H1 (cell line): ENCODE measurements around the gene CHD5. TPM values are rescaled to one million over a fixed set of nuclear protein-coding genes. Genes with fewer than 3 reads are reported as not detected.
"Not testable (repeated sequence)": the region's sequence is repeated elsewhere in the genome, so short reads cannot be mapped to it uniquely, and the experiment has no call there.

Source experiments
- CTCF ChIA-PET: fragments of 300-600 bp; sonication (Branson Sonifier 250); formaldehyde crosslinking; loops from one replicate; lab custom pipeline; 2021; ENCODE audit not compliant: partially characterized antibody; lab: Charles Lee
- POLR2A ChIA-PET: fragments of 300-600 bp; sonication (Branson Sonifier 250); formaldehyde crosslinking; loops from one replicate; lab custom pipeline; 2021; ENCODE audit warnings: inconsistent platforms; ENCODE audit not compliant: partially characterized antibody; lab: Charles Lee
- DNase-seq, 2 experiments: peaks; one replicate each; pipeline versions ENCODE4 v3.0.0 to v3.0.0-alpha.2; 2010 to 2022; ENCODE audit warnings: low spot score in 2 of 2, low read depth in 1 of 2, mixed read lengths in 1 of 2
- FAIRE-seq: peaks from 2 replicates; lab custom pipeline; 2011; peaks lifted over from hg19 to GRCh38; lab: Jason Lieb, UNC
- H2AFZ ChIP-seq: 2 replicates; pipeline ENCODE4 v1.8.1; 2012; ENCODE audit warnings: low read length, inconsistent platforms
- H2AK5ac ChIP-seq: 2 replicates; pipeline ENCODE4 v1.6.1; 2013; ENCODE audit warnings: low read depth, low read length
- H2BK120ac ChIP-seq: replicated peaks from 2 replicates; pipeline ENCODE3; 2013; ENCODE audit warnings: low read depth, low read length, inconsistent platforms
- H2BK12ac ChIP-seq: 2 replicates; pipeline ENCODE4 v1.6.1; 2013; ENCODE audit warnings: low read depth, low read length
- H2BK15ac ChIP-seq: 2 replicates; pipeline ENCODE4 v1.6.1; 2013; ENCODE audit warnings: low read length
- H2BK20ac ChIP-seq: 2 replicates; pipeline ENCODE4 v1.6.1; 2013; ENCODE audit warnings: low read length
- H2BK5ac ChIP-seq: 2 replicates; pipeline ENCODE4 v1.6.1; 2013; ENCODE audit warnings: low read depth, low read length
- H3K14ac ChIP-seq: 2 replicates; pipeline ENCODE4 v1.6.1; 2013; ENCODE audit warnings: inconsistent platforms; ENCODE audit not compliant: insufficient read length
- H3K18ac ChIP-seq: 2 replicates; pipeline ENCODE4 v1.6.1; 2013; ENCODE audit warnings: low read length; ENCODE audit errors: extremely low read depth
- H3K23ac ChIP-seq: 2 replicates; pipeline ENCODE4 v1.6.1; 2013; ENCODE audit warnings: inconsistent platforms; ENCODE audit not compliant: insufficient read length
- H3K23me2 ChIP-seq: 2 replicates; pipeline ENCODE4 v1.6.1; 2013; ENCODE audit warnings: low read depth, low read length
- H3K27ac ChIP-seq: 2 replicates; pipeline ENCODE4 v1.6.1; 2011; ENCODE audit warnings: low read depth, low read length, inconsistent platforms
- H3K27me3 ChIP-seq, 4 experiments: replicated peaks in 1 of 4; 1 replicate in 1 of 4; 2 replicates in 3 of 4; pipeline versions ENCODE4 v1.6.1 to v1.8.1; 2011 to 2013; ENCODE audit warnings: low read length in 3 of 4, mild to moderate bottlenecking in 3 of 4, inconsistent platforms in 2 of 4, mixed read lengths in 2 of 4, moderate library complexity in 1 of 4; ENCODE audit not compliant: control insufficient read depth in 3 of 4, insufficient read depth in 3 of 4; ENCODE audit errors: extremely low read depth in 1 of 4
- H3K36me3 ChIP-seq, 4 experiments: 2 replicates each; pipeline versions ENCODE4 v1.6.1 to v1.8.1; 2011 to 2013; ENCODE audit warnings: mild to moderate bottlenecking in 4 of 4, low read length in 3 of 4, moderate library complexity in 2 of 4, control low read depth in 1 of 4, inconsistent platforms in 1 of 4; ENCODE audit not compliant: insufficient read depth in 4 of 4, control insufficient read depth in 2 of 4
- H3K4ac ChIP-seq: replicated peaks from 2 replicates; pipeline ENCODE3; 2013; ENCODE audit warnings: low read length, low read depth, mixed read lengths, inconsistent platforms; ENCODE audit not compliant: insufficient read length
- H3K4me1 ChIP-seq, 4 experiments: replicated peaks in 1 of 4; 1 replicate in 1 of 4; 2 replicates in 3 of 4; pipeline versions ENCODE4 v1.6.1 to v1.8.1; 2011 to 2013; ENCODE audit warnings: low read length in 3 of 4, inconsistent platforms in 2 of 4, mixed read lengths in 1 of 4; ENCODE audit not compliant: insufficient read depth in 4 of 4, control insufficient read depth in 3 of 4
- H3K4me2 ChIP-seq, 2 experiments: 2 replicates each; pipeline versions ENCODE4 v1.6.1 to v1.8.1; 2011 to 2013; ENCODE audit warnings: low read depth in 2 of 2, low read length in 2 of 2, control low read depth in 1 of 2, inconsistent platforms in 1 of 2, mild to moderate bottlenecking in 1 of 2; ENCODE audit not compliant: insufficient read depth in 1 of 2
- H3K4me3 ChIP-seq, 4 experiments: fragments of 200-600, 300-600 bp in 1 of 4; sonication (generic), shearing (Covaris generic), sonication (Bioruptor Twin) in 1 of 4; 2 replicates each; pipeline versions ENCODE4 v1.5.1 to v1.8.1; 2011 to 2016; ENCODE audit warnings: low read length in 4 of 4, low read depth in 3 of 4, control low read depth in 2 of 4, inconsistent platforms in 2 of 4, mild to moderate bottlenecking in 2 of 4, mixed read lengths in 1 of 4, moderate library complexity in 1 of 4; ENCODE audit not compliant: insufficient read depth in 2 of 4; ENCODE audit errors: extremely low read depth in 1 of 4
- H3K56ac ChIP-seq: replicated peaks from 2 replicates; pipeline ENCODE3; 2013; ENCODE audit warnings: low read depth, mild to moderate bottlenecking, mixed read lengths, low read length, inconsistent platforms; ENCODE audit not compliant: insufficient read length
- H3K79me1 ChIP-seq: 2 replicates; pipeline ENCODE4 v1.6.1; 2013; ENCODE audit warnings: low read depth, low read length, control low read depth
- H3K79me2 ChIP-seq, 2 experiments: 2 replicates each; pipeline versions ENCODE4 v1.6.1 to v1.8.1; 2012 to 2013; ENCODE audit warnings: low read length in 2 of 2, mild to moderate bottlenecking in 2 of 2, inconsistent platforms in 1 of 2; ENCODE audit not compliant: insufficient read depth in 2 of 2, control insufficient read depth in 1 of 2
- H3K9ac ChIP-seq, 4 experiments: replicated peaks in 1 of 4; 1 replicate in 1 of 4; 2 replicates in 3 of 4; pipeline versions ENCODE4 v1.6.1 to v1.8.1; 2011 to 2013; ENCODE audit warnings: low read depth in 3 of 4, low read length in 3 of 4, control low read depth in 2 of 4, mild to moderate bottlenecking in 2 of 4, moderate library complexity in 2 of 4, inconsistent platforms in 1 of 4; ENCODE audit errors: extremely low read depth in 1 of 4
- H3K9me3 ChIP-seq, 2 experiments: 2 replicates each; pipeline versions ENCODE4 v1.6.1 to v1.8.1; 2012 to 2013; ENCODE audit warnings: mild to moderate bottlenecking in 2 of 2, moderate library complexity in 2 of 2, control low read depth in 1 of 2, inconsistent platforms in 1 of 2, low read depth in 1 of 2, low read length in 1 of 2, mixed read lengths in 1 of 2; ENCODE audit not compliant: insufficient read depth in 2 of 2
- H4K20me1 ChIP-seq, 2 experiments: replicated peaks in 1 of 2; 2 replicates each; pipeline versions ENCODE3 to v1.8.1; 2011 to 2013; ENCODE audit warnings: inconsistent platforms in 2 of 2, low read length in 2 of 2, mild to moderate bottlenecking in 1 of 2; ENCODE audit not compliant: insufficient read depth in 2 of 2, control insufficient read depth in 1 of 2
- H4K5ac ChIP-seq: 2 replicates; pipeline ENCODE4 v1.6.1; 2013; ENCODE audit warnings: low read length, low read depth, mixed read lengths, inconsistent platforms; ENCODE audit not compliant: insufficient read length
- H4K8ac ChIP-seq: 2 replicates; pipeline ENCODE4 v1.8.0; 2013; ENCODE audit warnings: mild to moderate bottlenecking, moderate library complexity, low read length, inconsistent platforms; ENCODE audit not compliant: insufficient read depth; ENCODE audit errors: extremely low read depth
- H4K91ac ChIP-seq: replicated peaks from 2 replicates; pipeline ENCODE3; 2013; ENCODE audit warnings: low read length, mixed read lengths, inconsistent platforms; ENCODE audit not compliant: insufficient read length
- BCL11A ChIP-seq, 2 experiments: IDR thresholded peaks; one replicate each; pipeline ENCODE4 v1.6.1; 2011; ENCODE audit warnings: low read depth in 2 of 2, low read length in 2 of 2, mild to moderate bottlenecking in 2 of 2
- RAD21 ChIP-seq, 2 experiments: IDR thresholded peaks in 1 of 2; conservative IDR thresholded peaks in 1 of 2; 2 replicates each; pipeline ENCODE4 v1.6.1; 2011; ENCODE audit warnings: low read depth in 2 of 2, low read length in 2 of 2, improper control_type of control experiment in 1 of 2, inconsistent platforms in 1 of 2, mild to moderate bottlenecking in 1 of 2, moderate library complexity in 1 of 2
- RNF2 ChIP-seq: fragments of 200-900, 300-1000 bp; sonication (generic); IDR thresholded peaks from 2 replicates; pipeline ENCODE4 v1.7.1; 2016; ENCODE audit warnings: borderline replicate concordance, low read depth, mild to moderate bottlenecking, antibody characterized with exemption, low read length; ENCODE audit not compliant: poor library complexity, severe bottlenecking; ENCODE audit errors: missing control alignments
- SIN3A ChIP-seq, 2 experiments: IDR thresholded peaks in 1 of 2; conservative IDR thresholded peaks in 1 of 2; 2 replicates each; pipeline ENCODE4 v1.6.1; 2011 to 2012; ENCODE audit warnings: low read length in 2 of 2, improper control_type of control experiment in 1 of 2, low read depth in 1 of 2, mild to moderate bottlenecking in 1 of 2
- SP1 ChIP-seq: IDR thresholded peaks from 2 replicates; pipeline ENCODE4 v1.6.1; 2011; ENCODE audit warnings: low read depth, low read length
- TAF1 ChIP-seq: IDR thresholded peaks from 2 replicates; pipeline ENCODE4 v1.6.1; 2011; ENCODE audit warnings: mild to moderate bottlenecking, low read depth, low read length
- YY1 ChIP-seq: IDR thresholded peaks from 2 replicates; pipeline ENCODE4 v1.6.1; 2011; ENCODE audit warnings: low read depth, mild to moderate bottlenecking, low read length
- WGBS, 2 experiments: shearing (Covaris generic) in 1 of 2; methylation state at CpG; one replicate each; pipeline versions ENCODE4 v1.1.6 to v1.1.7; 2013 to 2015; ENCODE audit warnings: low lambda C conversion rate in 2 of 2, mixed read lengths in 2 of 2, inconsistent platforms in 1 of 2, low coverage in 1 of 2, missing lambda C conversion rate in 1 of 2; ENCODE audit not compliant: insufficient replicate concordance in 2 of 2, insufficient coverage in 1 of 2, insufficient read length in 1 of 2; ENCODE audit errors: extremely low coverage in 1 of 2, missing lambda C conversion rate in 1 of 2; 5-methylcytosine and 5-hydroxymethylcytosine counted together
- polyA plus RNA-seq, 7 experiments: library from polyadenylated mRNA; depleted of rRNA in 3 of 7; stranded (reverse) in 5 of 7; unstranded in 2 of 7; fragments of >200 nt in 5 of 7; fragments of 200-250 nt in 2 of 7; gene quantifications; 1 replicate in 5 of 7; 2 replicates in 1 of 7; 4 replicates in 1 of 7; pipeline versions ENCODE4 v1.2.1 to v1.2.3, GENCODE V29; 2011 to 2013; ENCODE audit warnings: missing spikeins in 2 of 7, mixed read lengths in 2 of 7
- total RNA-seq: library from RNA; stranded (reverse); fragmentation: NEBNext Ultra II Directional; extraction: Animal tissue kit (Norgen Biotek cat#: 25700); gene quantifications from 2 replicates; pipeline ENCODE4 v1.2.1, GENCODE V29; 2021
- TF ChIP-seq, protein P1 (sequence below), 3 experiments: IDR thresholded peaks; 1 replicate in 2 of 3; 2 replicates in 1 of 3; pipeline versions ENCODE4 v1.5.1 to v1.6.1; 2011; ENCODE audit warnings: low read length in 3 of 3, mild to moderate bottlenecking in 3 of 3, inconsistent platforms in 2 of 3, low read depth in 1 of 3, moderate library complexity in 1 of 3; ENCODE audit not compliant: insufficient read depth in 1 of 3; ENCODE audit errors: control extremely low read depth in 1 of 3
- TF ChIP-seq, protein P2 (sequence below): IDR thresholded peaks from 2 replicates; pipeline ENCODE4 v1.6.1; 2012; ENCODE audit warnings: inconsistent platforms

The CHD5 gene
- total and polyA plus RNA-seq, 2 of the 8 experiments (the other 6 are each of a cell fraction or from before 2014, with no cell fraction given) = 0.42 to 1.8 TPM

GRCh38 chr1:6077506-6077905 is 102.6 kb downstream of the CHD5 start (continued):
- TF ChIP-seq, protein P1, sequence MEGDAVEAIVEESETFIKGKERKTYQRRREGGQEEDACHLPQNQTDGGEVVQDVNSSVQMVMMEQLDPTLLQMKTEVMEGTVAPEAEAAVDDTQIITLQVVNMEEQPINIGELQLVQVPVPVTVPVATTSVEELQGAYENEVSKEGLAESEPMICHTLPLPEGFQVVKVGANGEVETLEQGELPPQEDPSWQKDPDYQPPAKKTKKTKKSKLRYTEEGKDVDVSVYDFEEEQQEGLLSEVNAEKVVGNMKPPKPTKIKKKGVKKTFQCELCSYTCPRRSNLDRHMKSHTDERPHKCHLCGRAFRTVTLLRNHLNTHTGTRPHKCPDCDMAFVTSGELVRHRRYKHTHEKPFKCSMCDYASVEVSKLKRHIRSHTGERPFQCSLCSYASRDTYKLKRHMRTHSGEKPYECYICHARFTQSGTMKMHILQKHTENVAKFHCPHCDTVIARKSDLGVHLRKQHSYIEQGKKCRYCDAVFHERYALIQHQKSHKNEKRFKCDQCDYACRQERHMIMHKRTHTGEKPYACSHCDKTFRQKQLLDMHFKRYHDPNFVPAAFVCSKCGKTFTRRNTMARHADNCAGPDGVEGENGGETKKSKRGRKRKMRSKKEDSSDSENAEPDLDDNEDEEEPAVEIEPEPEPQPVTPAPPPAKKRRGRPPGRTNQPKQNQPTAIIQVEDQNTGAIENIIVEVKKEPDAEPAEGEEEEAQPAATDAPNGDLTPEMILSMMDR (IDR thresholded peaks at IDR 0.05; ENCODE audit: control extremely low read depth in 1 of 3, insufficient read depth in 1 of 3, low read depth in 1 of 3, low read length in 3 of 3) = no peak
- TF ChIP-seq RAD21 (IDR thresholded peaks at IDR 0.05 in 1 of 2, conservative IDR thresholded peaks at IDR 0.05 in 1 of 2; ENCODE audit: low read depth in 2 of 2, low read length in 2 of 2) (no peak), TAF1 (no peak), RNF2 (no peak), BCL11A (IDR thresholded peaks at IDR 0.05; ENCODE audit: low read depth in 2 of 2, low read length in 2 of 2) (no peak), SP1 (no peak), SIN3A (conservative IDR thresholded peaks at IDR 0.05 in 1 of 2, IDR thresholded peaks at IDR 0.05 in 1 of 2; ENCODE audit: low read depth in 1 of 2, low read length in 2 of 2) (no peak), YY1 (no peak)
- TF ChIP-seq, protein P2, sequence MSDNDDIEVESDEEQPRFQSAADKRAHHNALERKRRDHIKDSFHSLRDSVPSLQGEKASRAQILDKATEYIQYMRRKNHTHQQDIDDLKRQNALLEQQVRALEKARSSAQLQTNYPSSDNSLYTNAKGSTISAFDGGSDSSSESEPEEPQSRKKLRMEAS = no peak

DNA sequence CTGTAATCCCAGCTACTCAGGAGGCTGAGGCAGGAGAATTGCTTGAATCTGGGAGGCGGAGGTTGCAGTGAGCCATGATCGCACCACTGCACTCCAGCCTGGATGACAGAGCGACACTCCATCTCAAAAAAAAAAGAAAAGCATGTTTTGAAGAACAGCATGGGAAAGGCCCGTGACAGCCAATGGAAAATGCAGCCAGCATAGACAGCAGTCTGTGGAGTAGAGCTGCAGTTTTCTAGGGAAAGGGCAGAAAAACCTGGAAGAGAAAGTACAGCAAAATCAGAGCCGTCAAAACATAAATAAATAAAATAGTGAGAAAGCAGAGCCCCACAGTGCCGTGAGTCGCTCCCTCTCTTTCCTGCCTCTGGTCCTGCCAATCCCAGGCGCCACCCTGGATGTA is 103.1 kb downstream of the CHD5 start:
- H3K4me2 ChIP-seq, H4K8ac ChIP-seq, H3K79me1 ChIP-seq, H3K18ac ChIP-seq, H3K23ac ChIP-seq, H3K4me3 ChIP-seq, H3K14ac ChIP-seq, H4K91ac ChIP-seq, H3K9me3 ChIP-seq, H2BK15ac ChIP-seq, H2BK12ac ChIP-seq, H3K4me1 ChIP-seq, H3K27ac ChIP-seq, H4K5ac ChIP-seq, H3K79me2 ChIP-seq, H2BK5ac ChIP-seq, H3K56ac ChIP-seq, H3K4ac ChIP-seq, H3K27me3 ChIP-seq, H2AK5ac ChIP-seq, H2BK20ac ChIP-seq, H3K9ac ChIP-seq, H2AFZ ChIP-seq, DNase-seq, FAIRE-seq, POLR2A ChIA-PET, H2BK120ac ChIP-seq, H3K23me2 ChIP-seq, H4K20me1 ChIP-seq, H3K36me3 ChIP-seq: not testable (repeated sequence)
- CTCF ChIA-PET = interaction anchor here (0.6 to 2.4 kb wide), 11 partner anchors 9 to 932 kb away, joined by 3 to 8 read pairs (median 5); no protein-coding TSS in a partner anchor
- WGBS, 2 experiments = 85% methylated on average over 6 of the region's 8 CpGs; no CpG with 5 or more reads in 1 of the 2 experiments
